B cell (primary cell): Measurements from ENCODE around the gene CPD. TPM values are rescaled to one million over a fixed set of nuclear protein-coding genes. Genes with fewer than 3 reads are reported as not detected.
A peak's percentile ranks its signal among the peaks of the same experiment; 100 is the strongest.

ENCODE experiments used
- ATAC-seq: fragments of 200-7000 bp; cut with Tn5 transposase; one replicate; pipeline ENCODE4 v1.10.0; 2021; ENCODE audit warnings: low read depth, mild to moderate bottlenecking, moderate number of reproducible peaks, moderate library complexity
- CTCF ChIA-PET: fragments of 350-600 bp; sonication (Branson Sonifier 250); formaldehyde crosslinking; loops from one replicate; lab custom pipeline; 2021; ENCODE audit warnings: antibody characterized with exemption, inconsistent platforms; lab: Charles Lee
- POLR2A ChIA-PET: fragments of 350-600 bp; sonication (Branson Sonifier 250); formaldehyde crosslinking; loops from one replicate; lab custom pipeline; 2021; ENCODE audit warnings: antibody characterized with exemption; lab: Charles Lee
- DNase-seq: peaks from one replicate; pipeline ENCODE4 v3.0.0; 2013
- H2AFZ ChIP-seq: 2 replicates; pipeline ENCODE4 v1.6.1; 2012; ENCODE audit warnings: mild to moderate bottlenecking, low read depth, low read length; ENCODE audit not compliant: insufficient read depth, poor library complexity, severe bottlenecking
- H3K27ac ChIP-seq, 2 donors: 1 replicate in 1 of 2; 2 replicates in 1 of 2; pipeline ENCODE4 v1.5.1; 2012 to 2013; ENCODE audit warnings: low read length in 2 of 2, mild to moderate bottlenecking in 2 of 2, moderate library complexity in 1 of 2
- H3K27me3 ChIP-seq, 4 experiments: fragments of 200-600 bp in 1 of 4; sonication (generic) in 1 of 4; replicated peaks in 1 of 4; 1 replicate in 2 of 4; 2 replicates in 2 of 4; pipeline versions ENCODE4 v1.6.1 to v1.7.0; 2013 to 2016; ENCODE audit warnings: low read length in 3 of 4, mild to moderate bottlenecking in 2 of 4, mixed read lengths in 1 of 4, moderate library complexity in 1 of 4; ENCODE audit not compliant: insufficient read depth in 4 of 4, control insufficient read depth in 3 of 4; ENCODE audit errors: control extremely low read depth in 1 of 4
- H3K36me3 ChIP-seq, 2 experiments: replicated peaks in 1 of 2; 1 replicate in 1 of 2; 2 replicates in 1 of 2; pipeline versions ENCODE4 v1.6.1 to v1.7.1; 2013; ENCODE audit warnings: low read length in 1 of 2; ENCODE audit not compliant: insufficient read depth in 2 of 2, control insufficient read depth in 1 of 2; ENCODE audit errors: control extremely low read depth in 1 of 2, extremely low read depth in 1 of 2
- H3K4me1 ChIP-seq, 2 donors: fragments of 200-600 bp in 1 of 2; sonication (generic) in 1 of 2; 1 replicate in 1 of 2; 2 replicates in 1 of 2; pipeline versions ENCODE4 v1.5.1 to v1.6.1; 2013 to 2017; ENCODE audit warnings: low read length in 2 of 2; ENCODE audit not compliant: control insufficient read depth in 2 of 2, insufficient read depth in 2 of 2
- H3K4me2 ChIP-seq: replicated peaks from 2 replicates; pipeline ENCODE3; 2012; ENCODE audit warnings: mild to moderate bottlenecking, low read depth, low read length; ENCODE audit not compliant: poor library complexity, severe bottlenecking
- H3K4me3 ChIP-seq, 5 experiments: fragments of 200-600 bp in 1 of 5; sonication (generic) in 1 of 5; 1 replicate in 3 of 5; 2 replicates in 2 of 5; pipeline versions ENCODE4 v1.5.1 to v1.7.0; 2011 to 2016; ENCODE audit warnings: low read length in 4 of 5, mild to moderate bottlenecking in 4 of 5, low read depth in 2 of 5, control low read depth in 1 of 5, moderate library complexity in 1 of 5; ENCODE audit not compliant: insufficient read depth in 1 of 5; ENCODE audit errors: control extremely low read depth in 1 of 5, extremely low read depth in 1 of 5
- H3K79me2 ChIP-seq: fragments of 200-600 bp; sonication (generic); one replicate; pipeline ENCODE4 v1.6.0; 2016; ENCODE audit warnings: low read length; ENCODE audit not compliant: control insufficient read depth, insufficient read depth
- H3K9ac ChIP-seq: fragments of 200-600 bp; sonication (generic); 2 replicates; pipeline ENCODE4 v1.6.1; 2017; ENCODE audit warnings: mild to moderate bottlenecking, low read length, moderate library complexity
- H3K9me3 ChIP-seq, 3 donors: one replicate each; pipeline versions ENCODE4 v1.6.1 to v1.7.1; 2013; ENCODE audit warnings: low read length in 2 of 3; ENCODE audit not compliant: control insufficient read depth in 2 of 3, insufficient read depth in 1 of 3; ENCODE audit errors: control extremely low read depth in 1 of 3
- H4K20me1 ChIP-seq: 2 replicates; pipeline ENCODE4 v1.6.0; 2012; ENCODE audit warnings: mild to moderate bottlenecking, low read length; ENCODE audit not compliant: insufficient read depth, control insufficient read depth, poor library complexity, severe bottlenecking
- H3K27ac Mint-ChIP-seq: one replicate; pipeline ENCODE4 v1.8.0; 2021; ENCODE audit warnings: mixed read lengths
- H3K27me3 Mint-ChIP-seq: one replicate; pipeline ENCODE4 v1.8.0; 2021; ENCODE audit warnings: mixed read lengths
- H3K4me1 Mint-ChIP-seq: one replicate; pipeline ENCODE4 v1.8.0; 2021; ENCODE audit warnings: mixed read lengths
- H3K4me3 Mint-ChIP-seq: one replicate; pipeline ENCODE4 v1.8.0; 2021; ENCODE audit warnings: mixed read lengths
- H3K9me3 Mint-ChIP-seq: one replicate; pipeline ENCODE4 v1.8.0; 2022; ENCODE audit warnings: mixed read lengths; ENCODE audit not compliant: insufficient read depth
- EZH2 ChIP-seq: IDR thresholded peaks from 2 replicates; pipeline ENCODE4 v1.6.1; 2012; ENCODE audit warnings: borderline replicate concordance, low read depth, mild to moderate bottlenecking, moderate library complexity, low read length; ENCODE audit not compliant: insufficient read depth, poor library complexity, severe bottlenecking
- WGBS: methylation state at CpG from one replicate; pipeline ENCODE4 v1.1.5; 2013; ENCODE audit warnings: missing lambda C conversion rate; ENCODE audit not compliant: insufficient coverage; 5-methylcytosine and 5-hydroxymethylcytosine counted together
- intact Hi-C: fragments of 100-400 bp; cut with micrococcal nuclease; formaldehyde crosslinking; loops from one replicate; pipeline ENCODE4 v1.10.0; 2022
- polyA plus RNA-seq: library from polyadenylated mRNA; depleted of rRNA; stranded (reverse); fragments of >200 nt; gene quantifications from 2 replicates; pipeline ENCODE4 v1.2.3, GENCODE V29; 2012
- total RNA-seq, 2 donors: library from RNA; stranded (reverse); fragments of 120-200 nt in 1 of 2; gene quantifications; 1 replicate in 1 of 2; 2 replicates in 1 of 2; pipeline versions ENCODE4 v1.2.3 to v1.2.4, GENCODE V29; 2013 to 2022
- TF ChIP-seq, protein P1 (sequence below): fragments of 200-600 bp; IDR thresholded peaks from one replicate; pipeline ENCODE4 v1.8.0; 2022; ENCODE audit warnings: antibody characterized with exemption, mild to moderate bottlenecking

Gene CPD
- total and polyA plus RNA-seq, 2 donors (not counting 1 experiment from before 2014, with no cell fraction given), result 1.5 to 15.6 TPM

DNA sequence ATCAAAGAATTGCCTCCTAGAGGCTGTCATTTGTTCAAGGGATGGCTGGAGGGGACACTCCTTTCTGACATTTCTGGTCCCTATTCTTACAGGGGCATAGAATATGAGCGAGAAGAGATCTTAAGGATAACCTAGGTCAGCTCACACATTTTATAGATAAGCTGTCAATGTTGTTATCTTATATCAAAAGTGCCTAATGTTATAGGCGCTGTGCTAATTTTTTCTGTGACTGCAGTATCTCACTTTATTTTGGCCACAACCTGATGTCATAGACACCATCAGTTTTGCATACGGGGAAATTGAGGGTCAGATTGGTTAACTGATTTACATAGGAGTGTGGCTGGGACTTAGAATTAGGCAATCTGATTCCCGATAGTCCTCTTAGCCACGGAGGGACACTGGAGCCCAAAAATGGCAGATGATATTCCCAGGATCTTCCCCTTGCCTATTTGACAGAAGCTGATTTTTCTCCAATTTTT lies 1.2 kb downstream of the CPD start:
- Histone ChIP-seq H3K4me2 (peak overlapping the region; percentile 83), H4K20me1 (peaks cover 14% of the 10 kb centered on the region), H3K4me3 (peak overlapping the region; percentile 62 to 97 (median 77)), H3K79me2 (no peaks in the 10 kb centered on the region), H2AFZ (peak overlapping the region; percentile 89), H3K9ac (peak overlapping the region; percentile 83), H3K36me3 (no peaks in the 10 kb centered on the region), H3K9me3 (no peaks in the 10 kb centered on the region), H3K27ac (no peak overlapping the region), H3K27me3 (peaks cover 0 to 40% (median 37%) of the 10 kb centered on the region in 4 experiments), H3K4me1 (peaks cover 17 to 19% of the 10 kb centered on the region in 2 donors)
- POLR2A ChIA-PET, result no interaction called here
- WGBS, result 42% methylated on average over 2 of the region's 5 CpGs
- H3K4me3 Mint-ChIP-seq, result peak overlapping the region; percentile 86
- TF ChIP-seq EZH2, result peak; percentile 20
- TF ChIP-seq, protein P1, sequence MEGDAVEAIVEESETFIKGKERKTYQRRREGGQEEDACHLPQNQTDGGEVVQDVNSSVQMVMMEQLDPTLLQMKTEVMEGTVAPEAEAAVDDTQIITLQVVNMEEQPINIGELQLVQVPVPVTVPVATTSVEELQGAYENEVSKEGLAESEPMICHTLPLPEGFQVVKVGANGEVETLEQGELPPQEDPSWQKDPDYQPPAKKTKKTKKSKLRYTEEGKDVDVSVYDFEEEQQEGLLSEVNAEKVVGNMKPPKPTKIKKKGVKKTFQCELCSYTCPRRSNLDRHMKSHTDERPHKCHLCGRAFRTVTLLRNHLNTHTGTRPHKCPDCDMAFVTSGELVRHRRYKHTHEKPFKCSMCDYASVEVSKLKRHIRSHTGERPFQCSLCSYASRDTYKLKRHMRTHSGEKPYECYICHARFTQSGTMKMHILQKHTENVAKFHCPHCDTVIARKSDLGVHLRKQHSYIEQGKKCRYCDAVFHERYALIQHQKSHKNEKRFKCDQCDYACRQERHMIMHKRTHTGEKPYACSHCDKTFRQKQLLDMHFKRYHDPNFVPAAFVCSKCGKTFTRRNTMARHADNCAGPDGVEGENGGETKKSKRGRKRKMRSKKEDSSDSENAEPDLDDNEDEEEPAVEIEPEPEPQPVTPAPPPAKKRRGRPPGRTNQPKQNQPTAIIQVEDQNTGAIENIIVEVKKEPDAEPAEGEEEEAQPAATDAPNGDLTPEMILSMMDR, result no peak
- peaks cover 28% of the 10 kb centered on the region for H3K4me1 Mint-ChIP-seq
- peak; percentile 68 for DNase-seq
- intact Hi-C loops, result loop anchor here (2.0 to 10.0 kb wide), 4 partner anchors 97 to 1088 kb away; partner anchors contain the start of genes CRLF3, GOSR1 and NUFIP2
- peak; percentile 11 for ATAC-seq
- peaks cover 46% of the 10 kb centered on the region for H3K27me3 Mint-ChIP-seq
- CTCF ChIA-PET, result interaction anchor here (1.0 kb wide), 1 partner anchor 15 kb away, joined by 4 read pairs; no protein-coding TSS in a partner anchor
- H3K9me3 Mint-ChIP-seq, result no peaks in the 10 kb centered on the region
- no peak overlapping the region for H3K27ac Mint-ChIP-seq

DNA sequence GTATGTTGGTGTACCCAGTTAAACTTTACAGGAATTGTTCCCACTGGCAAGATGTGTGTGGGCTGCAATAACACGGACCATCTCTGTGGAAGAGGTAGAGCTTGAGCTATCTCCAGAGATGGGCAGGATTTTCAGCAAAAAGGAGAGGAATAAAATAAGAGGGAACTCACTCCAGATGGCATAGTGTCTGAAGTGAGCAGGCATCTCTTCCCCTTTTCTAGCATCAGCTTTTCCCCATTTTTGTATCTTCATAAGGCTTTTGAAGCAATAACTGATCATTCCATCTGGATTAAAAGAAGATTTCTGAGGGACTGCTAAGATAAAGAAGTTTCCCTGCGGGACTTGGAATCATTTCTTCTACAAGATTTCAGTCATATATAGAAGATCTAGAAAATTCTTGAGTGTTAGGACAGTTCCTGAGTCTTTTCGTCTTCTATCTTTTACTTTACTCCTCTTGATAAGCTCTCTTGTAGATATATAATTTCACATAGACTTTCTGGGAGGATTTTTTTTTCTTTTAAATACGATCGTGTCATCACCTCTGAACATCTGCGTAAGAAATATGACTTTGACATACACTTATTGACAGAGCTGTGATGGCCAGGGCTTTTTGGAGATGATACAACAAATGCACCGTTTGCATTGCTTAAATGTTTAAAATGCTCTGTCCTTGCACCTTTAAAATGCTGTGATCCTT lies 2.1 kb downstream of the CPD start:
- Histone ChIP-seq H3K4me3 (peak overlapping the region in 1 of 5 experiments; percentile 97), H3K4me2 (peak overlapping the region; percentile 83), H3K79me2 (no peaks in the 10 kb centered on the region), H4K20me1 (peaks cover 14% of the 10 kb centered on the region), H3K27ac (no peak overlapping the region), H3K27me3 (peaks cover 0 to 36% (median 34%) of the 10 kb centered on the region in 4 experiments), H3K9me3 (no peaks in the 10 kb centered on the region), H3K36me3 (no peaks in the 10 kb centered on the region), H2AFZ (no peak overlapping the region), H3K9ac (no peak overlapping the region), H3K4me1 (peaks cover 17 to 19% of the 10 kb centered on the region in 2 donors)
- ChIA-PET CTCF (interaction anchor here (0.6 to 1.0 kb wide), 4 partner anchors 15 to 266 kb away, joined by 3 to 5 read pairs (median 4); no protein-coding TSS in a partner anchor), POLR2A (no interaction called here)
- H3K4me3 Mint-ChIP-seq, result peak overlapping the region; percentile 20
- WGBS, result 78% methylated on average over 4 of the region's 7 CpGs
- ATAC-seq, result no peak
- no peaks in the 10 kb centered on the region for H3K9me3 Mint-ChIP-seq
- no peak overlapping the region for H3K27ac Mint-ChIP-seq
- peak; percentile 25 for DNase-seq
- H3K27me3 Mint-ChIP-seq, result peaks cover 45% of the 10 kb centered on the region
- intact Hi-C loops, result no loop called here
- H3K4me1 Mint-ChIP-seq, result peaks cover 28% of the 10 kb centered on the region
- no peak for TF ChIP-seq EZH2
- TF ChIP-seq, protein P1, result no peak
